IPS-NIHi7 (cell line): ENCODE measurements around the gene ZFP36L1.

Experiments used
- DNase-seq: peaks from one replicate; pipeline ENCODE4 v3.0.0; 2012; ENCODE audit warnings: mixed read lengths; ENCODE audit errors: extremely low spot score

The ZFP36L1 gene

DNA sequence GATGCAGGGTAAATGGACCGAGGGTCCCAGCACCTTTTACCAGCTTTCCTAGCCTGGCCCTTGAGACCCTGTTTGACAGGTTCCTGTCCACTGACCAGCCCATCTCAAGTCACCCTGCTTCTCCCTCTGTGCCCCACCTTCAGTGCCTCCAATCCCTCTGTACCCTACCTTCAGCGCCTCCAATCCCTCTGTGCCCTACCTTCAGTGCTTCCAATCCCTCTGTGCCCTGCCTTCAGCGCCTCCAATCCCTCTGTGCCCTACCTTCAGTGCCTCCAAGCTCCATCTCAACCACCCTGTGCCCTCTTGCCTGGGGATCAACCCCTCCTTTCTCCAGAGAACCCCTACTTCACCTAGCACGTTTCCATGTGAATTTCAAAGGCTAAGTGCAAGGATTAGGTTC lies 54.3 kb downstream of the ZFP36L1 start:
- no peak for DNase-seq
